MM.1S (cell line): ENCODE measurements around the gene FAM234B.

ENCODE experiments used
- DNase-seq: peaks from one replicate; pipeline ENCODE4 v3.0.0-alpha.2; 2015
- H2AFZ ChIP-seq: fragments of 300-600 bp; sonication (generic); 2 replicates; pipeline ENCODE4 v1.6.0; 2016; ENCODE audit warnings: antibody characterized with exemption, low read length
- H3F3A ChIP-seq: fragments of 300-600 bp; sonication (generic); 2 replicates; pipeline ENCODE4 v1.6.1; 2016; ENCODE audit warnings: mild to moderate bottlenecking, antibody characterized with exemption, low read length, moderate library complexity, mixed read lengths; ENCODE audit not compliant: insufficient read depth
- H3K27ac ChIP-seq: fragments of 300-600 bp; sonication (generic); 2 replicates; pipeline ENCODE4 v1.5.1; 2016; ENCODE audit warnings: mild to moderate bottlenecking, low read length
- H3K27me3 ChIP-seq: fragments of 300-600 bp; sonication (generic); replicated peaks from 2 replicates; pipeline ENCODE4 v1.6.0; 2016; ENCODE audit warnings: low read length; ENCODE audit not compliant: insufficient read depth
- H3K36me3 ChIP-seq: fragments of 300-600 bp; sonication (generic); replicated peaks from 2 replicates; pipeline ENCODE4 v1.6.1; 2016; ENCODE audit warnings: mild to moderate bottlenecking, low read length, mixed read lengths; ENCODE audit not compliant: insufficient read depth
- H3K4me1 ChIP-seq: fragments of 300-600 bp; sonication (generic); 2 replicates; pipeline ENCODE4 v1.6.1; 2016; ENCODE audit warnings: low read length, mixed read lengths
- H3K4me2 ChIP-seq: fragments of 300-600 bp; sonication (generic); 2 replicates; pipeline ENCODE4 v1.6.0; 2016; ENCODE audit warnings: low read depth, low read length
- H3K4me3 ChIP-seq: fragments of 300-600 bp; sonication (generic); 2 replicates; pipeline ENCODE4 v1.5.1; 2016; ENCODE audit warnings: low read length, mixed read lengths
- H3K79me2 ChIP-seq: fragments of 300-600 bp; sonication (generic); 2 replicates; pipeline ENCODE4 v1.6.1; 2016; ENCODE audit warnings: mixed run types, low read length, mixed read lengths
- H3K9ac ChIP-seq: fragments of 300-600 bp; sonication (generic); 2 replicates; pipeline ENCODE4 v1.6.1; 2016; ENCODE audit warnings: low read length, mixed read lengths
- H3K9me2 ChIP-seq: fragments of 300-600 bp; sonication (generic); replicated peaks from 2 replicates; pipeline ENCODE4 v1.6.1; 2016; ENCODE audit warnings: mild to moderate bottlenecking, low read length, mixed read lengths; ENCODE audit not compliant: insufficient read depth
- H3K9me3 ChIP-seq: fragments of 300-600 bp; sonication (generic); replicated peaks from 2 replicates; pipeline ENCODE4 v1.6.1; 2016; ENCODE audit warnings: mild to moderate bottlenecking, low read length, mixed read lengths; ENCODE audit not compliant: insufficient read depth
- H4K20me1 ChIP-seq: fragments of 300-600 bp; sonication (generic); 2 replicates; pipeline ENCODE4 v1.6.1; 2016; ENCODE audit warnings: mild to moderate bottlenecking, low read length, moderate library complexity, mixed read lengths; ENCODE audit not compliant: insufficient read depth
- CTCF ChIP-seq: fragments of 300-600 bp; sonication (generic); IDR thresholded peaks from 2 replicates; pipeline ENCODE4 v1.5.1; 2016; ENCODE audit warnings: antibody characterized with exemption, low read length, mixed read lengths
- EZH2 ChIP-seq: fragments of 300-600 bp; sonication (generic); optimal IDR thresholded peaks from 2 replicates; pipeline ENCODE3; 2017; ENCODE audit warnings: low read depth, mild to moderate bottlenecking, antibody characterized with exemption, low read length, mixed read lengths
- EZH2phosphoT487 ChIP-seq: fragments of 300-600 bp; sonication (generic); IDR thresholded peaks from 2 replicates; pipeline ENCODE4 v1.6.1; 2018; ENCODE audit warnings: antibody characterized with exemption, low read length

FAM234B gene

DNA sequence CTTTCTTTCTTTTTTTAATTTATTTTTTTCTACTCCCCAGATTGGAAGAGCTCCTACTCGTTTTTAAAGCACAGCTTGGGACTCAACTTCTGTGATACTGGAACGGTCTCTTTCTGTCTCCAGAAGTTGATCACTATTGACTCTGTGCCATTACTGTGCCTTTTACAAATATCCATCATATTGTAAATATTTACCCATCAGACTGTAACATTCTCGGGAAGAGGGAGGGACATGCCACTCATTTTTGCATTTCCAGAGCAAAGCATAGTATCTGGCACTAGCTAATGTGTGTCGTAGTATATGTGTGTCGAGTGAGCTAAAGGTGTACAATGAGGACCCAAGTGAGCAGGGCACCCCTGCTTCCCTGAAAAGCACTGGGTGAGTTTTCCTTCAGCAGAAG lies 83.3 kb downstream of the FAM234B start:
- Histone ChIP-seq H3K9me3 (no peaks in the 10 kb centered on the region), H3K79me2 (no peaks in the 10 kb centered on the region), H2AFZ (no peak overlapping the region), H3K9me2 (no peaks in the 10 kb centered on the region), H3K4me2 (no peak overlapping the region), H3K27ac (no peak overlapping the region), H3K4me1 (no peaks in the 10 kb centered on the region), H3F3A (no peaks in the 10 kb centered on the region), H3K27me3 (no peaks in the 10 kb centered on the region), H3K9ac (no peak overlapping the region), H3K4me3 (no peak overlapping the region), H3K36me3 (no peaks in the 10 kb centered on the region), H4K20me1 (no peaks in the 10 kb centered on the region)
- no peak for DNase-seq
- no peak for TF ChIP-seq EZH2phosphoT487
- no peak for TF ChIP-seq EZH2
- no peak for TF ChIP-seq CTCF

- H3K9me3 ChIP-seq = no peaks in the 10 kb centered on the region
- no peaks in the 10 kb centered on the region for H3K79me2 ChIP-seq
- H3K27ac ChIP-seq = no peak overlapping the region
- no peak overlapping the region for H2AFZ ChIP-seq
- TF ChIP-seq EZH2phosphoT487 = no peak
- TF ChIP-seq CTCF = no peak
- TF ChIP-seq EZH2 = no peak
- no peaks in the 10 kb centered on the region for H3K27me3 ChIP-seq
- H3K4me3 ChIP-seq = no peak overlapping the region
- no peaks in the 10 kb centered on the region for H3F3A ChIP-seq
- no peaks in the 10 kb centered on the region for H4K20me1 ChIP-seq
- no peaks in the 10 kb centered on the region for H3K9me2 ChIP-seq
- H3K36me3 ChIP-seq = no peaks in the 10 kb centered on the region
- no peak overlapping the region for H3K4me2 ChIP-seq
- no peak for DNase-seq
- H3K4me1 ChIP-seq = no peaks in the 10 kb centered on the region
- no peak overlapping the region for H3K9ac ChIP-seq
These were observed 84.2 kb downstream of the FAM234B start for GRCh38 chr12:13128291-13128965.

- no peaks in the 10 kb centered on the region for H3K9me2 ChIP-seq
- H3K36me3 ChIP-seq = no peaks in the 10 kb centered on the region
- no peaks in the 10 kb centered on the region for H3K79me2 ChIP-seq
- H3K9ac ChIP-seq = no peak overlapping the region
- H4K20me1 ChIP-seq = no peaks in the 10 kb centered on the region
- TF ChIP-seq EZH2 = no peak
- H3K27me3 ChIP-seq = no peaks in the 10 kb centered on the region
- H2AFZ ChIP-seq = no peak overlapping the region
- H3K4me1 ChIP-seq = no peaks in the 10 kb centered on the region
- no peak for DNase-seq
- no peaks in the 10 kb centered on the region for H3K9me3 ChIP-seq
- no peak overlapping the region for H3K4me3 ChIP-seq
- no peak overlapping the region for H3K4me2 ChIP-seq
- no peak overlapping the region for H3K27ac ChIP-seq
- H3F3A ChIP-seq = no peaks in the 10 kb centered on the region
These were observed 86.8 kb downstream of the FAM234B start for GRCh38 chr12:13130981-13131380.
